ENCODE data around the gene ZNF846.

GRCh38 chr19:9721861-9722260, 46.7 kb downstream of the ZNF846 start:
- TF ChIP-seq CTCF (IDR thresholded peaks at IDR 0.05; ENCODE audit: low read depth, low read length) (peak; percentile 5), MAX (IDR thresholded peaks at IDR 0.05; ENCODE audit: low read depth, low read length) (peak; percentile 51), POLR2A (IDR thresholded peaks at IDR 0.05; ENCODE audit: extremely low read depth, insufficient read length) (peak; percentile 16)
